HEK293 (cell line): ENCODE measurements around the gene PRR22.

ENCODE experiments used
- CTCF ChIA-PET: fragments of 350-600 bp; formaldehyde crosslinking; extraction: SDS; loops from one replicate; lab custom pipeline; 2021; ENCODE audit warnings: antibody characterized with exemption; lab: Yijun Ruan, JAX
- POLR2A ChIA-PET: fragments of 300-600 bp; formaldehyde crosslinking; extraction: SDS; loops from one replicate; lab custom pipeline; 2020; ENCODE audit warnings: antibody characterized with exemption, inconsistent platforms; lab: Yijun Ruan, JAX
- H3K27ac ChIP-seq: fragments of 200-500 bp; sonication (Bioruptor generic); 2 replicates; pipeline ENCODE4 v1.5.1; 2014; ENCODE audit warnings: low read depth, low read length, control low read depth, inconsistent platforms; ENCODE audit errors: extremely low read depth
- H3K36me3 ChIP-seq, 2 experiments: fragments of 200-500 bp in 1 of 2; sonication (Bioruptor generic) in 1 of 2; 1 replicate in 1 of 2; 2 replicates in 1 of 2; pipeline ENCODE4 v1.5.1; 2014 to 2017; ENCODE audit warnings: inconsistent platforms in 2 of 2, low read length in 2 of 2; ENCODE audit not compliant: control insufficient read depth in 2 of 2, insufficient read depth in 1 of 2
- H3K4me1 ChIP-seq: fragments of 200-500 bp; sonication (Bioruptor generic); 2 replicates; pipeline ENCODE4 v1.5.1; 2014; ENCODE audit warnings: mild to moderate bottlenecking, low read length, inconsistent platforms; ENCODE audit not compliant: control insufficient read depth, insufficient read depth
- H3K4me3 ChIP-seq: 2 replicates; pipeline ENCODE4 v1.5.1; 2011; ENCODE audit warnings: low read depth, mild to moderate bottlenecking, control low read depth, low read length, moderate library complexity
- H3K9me3 ChIP-seq: fragments of 200-500 bp; sonication (Bioruptor generic); 2 replicates; pipeline ENCODE4 v1.5.1; 2014; ENCODE audit warnings: low read depth, low read length, inconsistent platforms; ENCODE audit not compliant: control insufficient read depth, insufficient read depth
- GLIS1 ChIP-seq: fragments of 450-650 bp; formaldehyde crosslinking; IDR thresholded peaks from 2 replicates; pipeline ENCODE4 v1.5.1; 2016; ENCODE audit warnings: missing biosample characterization, missing genetic modification characterization
- KLF8 ChIP-seq: fragments of 450-650 bp; formaldehyde crosslinking; IDR thresholded peaks from 2 replicates; pipeline ENCODE4 v1.5.1; 2016; ENCODE audit warnings: missing biosample characterization, missing genetic modification characterization
- MEIS1 ChIP-seq: sonication (generic); formaldehyde crosslinking; IDR thresholded peaks from 2 replicates; pipeline ENCODE4 v1.8.1; 2022; ENCODE audit warnings: missing genetic modification reagents, mild to moderate bottlenecking, borderline replicate concordance
- PRDM1 ChIP-seq: fragments of 450-650 bp; formaldehyde crosslinking; IDR thresholded peaks from 2 replicates; pipeline ENCODE4; 2016; ENCODE audit warnings: missing biosample characterization, missing genetic modification characterization
- RBAK ChIP-seq: fragments of 450-650 bp; formaldehyde crosslinking; IDR thresholded peaks from 2 replicates; pipeline ENCODE4 v1.5.1; 2016; ENCODE audit warnings: missing biosample characterization, missing genetic modification characterization
- ZBTB7A ChIP-seq: fragments of 450-650 bp; formaldehyde crosslinking; IDR thresholded peaks from 2 replicates; pipeline ENCODE4 v1.5.1; 2016; ENCODE audit warnings: low read depth, missing biosample characterization, missing genetic modification characterization
- ZEB2 ChIP-seq: fragments of 450-650 bp; formaldehyde crosslinking; IDR thresholded peaks from 2 replicates; pipeline ENCODE4 v1.5.1; 2016; ENCODE audit warnings: missing biosample characterization, missing genetic modification characterization
- ZFP37 ChIP-seq: fragments of 450-650 bp; formaldehyde crosslinking; IDR thresholded peaks from 2 replicates; pipeline ENCODE4 v1.5.1; 2016; ENCODE audit warnings: missing biosample characterization, missing genetic modification characterization
- ZNF146 ChIP-seq: fragments of 450-650 bp; formaldehyde crosslinking; IDR thresholded peaks from 2 replicates; pipeline ENCODE4 v1.5.1; 2016; ENCODE audit warnings: missing biosample characterization, missing genetic modification characterization
- ZNF214 ChIP-seq: fragments of 450-650 bp; formaldehyde crosslinking; IDR thresholded peaks from 2 replicates; pipeline ENCODE4 v1.5.1; 2017; ENCODE audit warnings: missing biosample characterization, mild to moderate bottlenecking, missing genetic modification characterization, borderline replicate concordance
- ZNF223 ChIP-seq: fragments of 450-650 bp; formaldehyde crosslinking; IDR thresholded peaks from 2 replicates; pipeline ENCODE4 v1.5.1; 2016; ENCODE audit warnings: missing biosample characterization, missing genetic modification characterization
- ZNF561 ChIP-seq: fragments of 450-650 bp; IDR thresholded peaks from 2 replicates; pipeline ENCODE4 v1.5.1; 2018; ENCODE audit warnings: missing biosample characterization, missing genetic modification characterization, borderline replicate concordance
- ZNF768 ChIP-seq: fragments of 450-650 bp; formaldehyde crosslinking; IDR thresholded peaks from 2 replicates; pipeline ENCODE4 v1.5.1; 2018; ENCODE audit warnings: missing biosample characterization, mild to moderate bottlenecking, missing genetic modification characterization
- ZNF777 ChIP-seq: fragments of 450-650 bp; formaldehyde crosslinking; IDR thresholded peaks from 2 replicates; pipeline ENCODE4 v1.5.1; 2017; ENCODE audit warnings: missing biosample characterization, missing genetic modification characterization, borderline replicate concordance
- TF ChIP-seq, protein P1 (sequence below): fragments of 450-650 bp; formaldehyde crosslinking; IDR thresholded peaks from 2 replicates; pipeline ENCODE4 v1.5.1; 2016; ENCODE audit warnings: missing biosample characterization, missing genetic modification characterization
- TF ChIP-seq, protein P2 (sequence below): fragments of 450-650 bp; formaldehyde crosslinking; IDR thresholded peaks from 2 replicates; pipeline ENCODE4 v1.5.1; 2016; ENCODE audit warnings: missing biosample characterization, missing genetic modification characterization
- TF ChIP-seq, protein P3 (sequence below): fragments of 450-650 bp; formaldehyde crosslinking; IDR thresholded peaks from 2 replicates; pipeline ENCODE4 v1.5.1; 2016; ENCODE audit warnings: missing biosample characterization, missing genetic modification characterization, borderline replicate concordance
- TF ChIP-seq, protein P4 (sequence below): fragments of 450-650 bp; formaldehyde crosslinking; IDR thresholded peaks from 2 replicates; pipeline ENCODE4 v1.5.1; 2016; ENCODE audit warnings: missing biosample characterization, missing genetic modification characterization
- TF ChIP-seq, protein P5 (sequence below): fragments of 450-650 bp; formaldehyde crosslinking; conservative IDR thresholded peaks from 2 replicates; pipeline ENCODE4 v1.5.1; 2016; ENCODE audit warnings: low read depth, missing biosample characterization, missing genetic modification characterization

Gene PRR22

DNA sequence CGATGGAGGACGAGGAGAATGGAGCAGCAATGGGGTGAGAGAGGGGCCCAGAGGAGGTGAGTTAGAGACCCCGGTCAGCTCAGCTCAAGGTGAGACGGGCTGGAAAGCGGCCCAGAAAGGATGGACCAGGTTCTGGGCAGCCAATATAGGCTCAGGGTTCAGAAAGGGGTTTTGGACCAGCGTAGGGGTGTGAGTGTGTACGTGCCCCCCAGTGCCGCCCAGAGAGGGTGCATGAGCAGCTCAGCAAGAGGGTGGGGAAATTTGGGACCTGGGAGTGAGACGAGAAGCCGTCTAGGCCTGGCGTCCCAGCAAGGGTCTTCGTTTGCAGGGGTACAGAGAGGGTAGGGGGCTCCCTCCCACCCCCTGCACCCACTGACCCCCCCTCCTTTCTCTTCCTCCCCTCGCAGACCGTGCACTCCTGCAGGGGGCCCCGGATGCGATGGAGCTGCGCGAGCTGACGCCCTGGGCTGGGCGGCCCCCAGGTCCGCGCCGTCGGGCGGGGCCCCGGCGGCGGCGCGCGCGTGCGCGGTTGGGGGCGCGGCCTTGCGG, 42.9 kb upstream of the PRR22 start:
- POLR2A ChIA-PET: interaction anchor here (0.5 to 2.6 kb wide), 10 partner anchors 15 to 151 kb away, joined by 3 to 35 read pairs (median 4); partner anchors contain the start of genes NDUFA11, NRTN, RANBP3 and RPL36
- H3K9me3 ChIP-seq: no peaks in the 10 kb centered on the region
- CTCF ChIA-PET: interaction anchor here (0.6 to 3.2 kb wide), 3 partner anchors 21 to 105 kb away, joined by 3 to 27 read pairs (median 6); partner anchors contain the start of gene NRTN
- H3K4me1 ChIP-seq: peaks cover 6% of the 10 kb centered on the region
- H3K36me3 ChIP-seq: no peaks in the 10 kb centered on the region
- peak overlapping the region; percentile 59; the same call in 1 of the 2 replicates for H3K27ac ChIP-seq
- 0 out of 2 replicates have a peak, but pooled peaks have one; percentile 32 for TF ChIP-seq ZBTB7A
- TF ChIP-seq ZNF146 (tag by site-specific recombination): no peak
- no peak for TF ChIP-seq ZNF561
- TF ChIP-seq, protein P1, sequence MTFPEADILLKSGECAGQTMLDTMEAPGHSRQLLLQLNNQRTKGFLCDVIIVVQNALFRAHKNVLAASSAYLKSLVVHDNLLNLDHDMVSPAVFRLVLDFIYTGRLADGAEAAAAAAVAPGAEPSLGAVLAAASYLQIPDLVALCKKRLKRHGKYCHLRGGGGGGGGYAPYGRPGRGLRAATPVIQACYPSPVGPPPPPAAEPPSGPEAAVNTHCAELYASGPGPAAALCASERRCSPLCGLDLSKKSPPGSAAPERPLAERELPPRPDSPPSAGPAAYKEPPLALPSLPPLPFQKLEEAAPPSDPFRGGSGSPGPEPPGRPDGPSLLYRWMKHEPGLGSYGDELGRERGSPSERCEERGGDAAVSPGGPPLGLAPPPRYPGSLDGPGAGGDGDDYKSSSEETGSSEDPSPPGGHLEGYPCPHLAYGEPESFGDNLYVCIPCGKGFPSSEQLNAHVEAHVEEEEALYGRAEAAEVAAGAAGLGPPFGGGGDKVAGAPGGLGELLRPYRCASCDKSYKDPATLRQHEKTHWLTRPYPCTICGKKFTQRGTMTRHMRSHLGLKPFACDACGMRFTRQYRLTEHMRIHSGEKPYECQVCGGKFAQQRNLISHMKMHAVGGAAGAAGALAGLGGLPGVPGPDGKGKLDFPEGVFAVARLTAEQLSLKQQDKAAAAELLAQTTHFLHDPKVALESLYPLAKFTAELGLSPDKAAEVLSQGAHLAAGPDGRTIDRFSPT (tag by site-specific recombination): peak; percentile 17; the same call in 1 of the 2 replicates
- no peak for TF ChIP-seq KLF8 (tag by site-specific recombination)
- 0 out of 2 replicates have a peak, but pooled peaks have one; percentile 66 for TF ChIP-seq ZNF768
- TF ChIP-seq, protein P2, sequence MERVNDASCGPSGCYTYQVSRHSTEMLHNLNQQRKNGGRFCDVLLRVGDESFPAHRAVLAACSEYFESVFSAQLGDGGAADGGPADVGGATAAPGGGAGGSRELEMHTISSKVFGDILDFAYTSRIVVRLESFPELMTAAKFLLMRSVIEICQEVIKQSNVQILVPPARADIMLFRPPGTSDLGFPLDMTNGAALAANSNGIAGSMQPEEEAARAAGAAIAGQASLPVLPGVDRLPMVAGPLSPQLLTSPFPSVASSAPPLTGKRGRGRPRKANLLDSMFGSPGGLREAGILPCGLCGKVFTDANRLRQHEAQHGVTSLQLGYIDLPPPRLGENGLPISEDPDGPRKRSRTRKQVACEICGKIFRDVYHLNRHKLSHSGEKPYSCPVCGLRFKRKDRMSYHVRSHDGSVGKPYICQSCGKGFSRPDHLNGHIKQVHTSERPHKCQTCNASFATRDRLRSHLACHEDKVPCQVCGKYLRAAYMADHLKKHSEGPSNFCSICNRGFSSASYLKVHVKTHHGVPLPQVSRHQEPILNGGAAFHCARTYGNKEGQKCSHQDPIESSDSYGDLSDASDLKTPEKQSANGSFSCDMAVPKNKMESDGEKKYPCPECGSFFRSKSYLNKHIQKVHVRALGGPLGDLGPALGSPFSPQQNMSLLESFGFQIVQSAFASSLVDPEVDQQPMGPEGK (tag by site-specific recombination): peak; percentile 23; the same call in 1 of the 2 replicates
- TF ChIP-seq ZNF214 (tag by site-specific recombination): no peak
- 0 out of 2 replicates have a peak, but pooled peaks have one; percentile 44 for TF ChIP-seq ZNF223 (tag by site-specific recombination)
- TF ChIP-seq RBAK (tag by site-specific recombination): no peak
- TF ChIP-seq, protein P3, sequence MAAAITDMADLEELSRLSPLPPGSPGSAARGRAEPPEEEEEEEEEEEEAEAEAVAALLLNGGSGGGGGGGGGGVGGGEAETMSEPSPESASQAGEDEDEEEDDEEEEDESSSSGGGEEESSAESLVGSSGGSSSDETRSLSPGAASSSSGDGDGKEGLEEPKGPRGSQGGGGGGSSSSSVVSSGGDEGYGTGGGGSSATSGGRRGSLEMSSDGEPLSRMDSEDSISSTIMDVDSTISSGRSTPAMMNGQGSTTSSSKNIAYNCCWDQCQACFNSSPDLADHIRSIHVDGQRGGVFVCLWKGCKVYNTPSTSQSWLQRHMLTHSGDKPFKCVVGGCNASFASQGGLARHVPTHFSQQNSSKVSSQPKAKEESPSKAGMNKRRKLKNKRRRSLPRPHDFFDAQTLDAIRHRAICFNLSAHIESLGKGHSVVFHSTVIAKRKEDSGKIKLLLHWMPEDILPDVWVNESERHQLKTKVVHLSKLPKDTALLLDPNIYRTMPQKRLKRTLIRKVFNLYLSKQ (tag by site-specific recombination): no peak
- TF ChIP-seq GLIS1 (tag by site-specific recombination): peak; percentile 11; the same call in 1 of the 2 replicates
- TF ChIP-seq ZNF777 (tag by site-specific recombination): 0 out of 2 replicates have a peak, but pooled peaks have one; percentile 16
- H3K4me3 ChIP-seq: no peak overlapping the region

DNA sequence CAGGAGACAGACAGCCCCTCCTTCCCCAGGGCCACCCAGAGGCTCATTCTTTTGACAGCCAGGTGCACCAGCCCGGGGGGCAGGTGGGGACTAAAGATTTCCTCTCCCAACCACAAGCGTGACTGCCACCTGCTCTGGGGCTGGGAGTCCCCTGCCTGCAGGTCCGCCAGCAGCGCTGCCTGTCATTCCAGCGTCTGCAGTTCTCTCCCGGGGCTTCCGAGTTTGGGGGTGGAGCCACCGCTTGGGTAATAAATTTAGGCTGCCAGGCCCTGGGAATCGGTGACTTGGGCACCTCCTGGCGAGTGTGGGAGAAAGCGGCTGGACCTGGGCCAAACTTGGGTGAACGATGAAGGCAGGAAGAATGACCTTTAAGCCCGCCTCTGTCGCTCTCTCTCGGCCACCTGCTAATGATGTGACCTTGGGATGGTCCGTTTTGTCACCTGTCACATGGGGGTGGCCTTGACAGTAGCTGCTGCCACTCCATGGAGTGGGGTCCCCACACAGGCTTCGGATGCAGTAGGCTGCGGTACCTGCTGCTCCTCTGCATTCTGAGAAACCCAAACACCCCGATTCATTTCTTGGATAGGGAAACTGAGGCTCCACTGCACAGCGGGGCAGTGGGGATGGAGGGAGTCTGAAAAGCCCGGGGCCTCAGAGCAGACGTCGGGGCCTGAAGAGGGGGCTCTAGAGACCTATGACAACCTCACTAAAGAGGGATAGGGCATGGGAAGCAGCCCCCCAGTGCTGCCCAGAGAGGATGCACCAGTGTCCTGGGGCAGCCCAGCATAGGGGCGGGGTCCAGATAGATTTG, 42.2 kb upstream of the PRR22 start:
- CTCF ChIA-PET: interaction anchor here (0.6 to 3.2 kb wide), 3 partner anchors 20 to 106 kb away, joined by 3 to 27 read pairs (median 6); partner anchors contain the start of gene NRTN
- Histone ChIP-seq H3K9me3 (no peaks in the 10 kb centered on the region), H3K4me3 (no peak overlapping the region; the same call in 1 of the 2 replicates), H3K36me3 (no peaks in the 10 kb centered on the region), H3K4me1 (peaks cover 6% of the 10 kb centered on the region), H3K27ac (no peak overlapping the region)
- POLR2A ChIA-PET: interaction anchor here (1.8 to 2.6 kb wide), 2 partner anchors 23 to 77 kb away, joined by 10 to 35 read pairs; partner anchors contain the start of genes NDUFA11, NRTN and VMAC
- TF ChIP-seq ZEB2 (peak; percentile 73), MEIS1 (CRISPR knock-in tag) (peak; percentile 88; the same call in 1 of the 2 replicates), ZFP37 (tag by site-specific recombination) (no peak), PRDM1 (tag by site-specific recombination) (peak; percentile 40; the same call in 1 of the 2 replicates)
- TF ChIP-seq, protein P4, sequence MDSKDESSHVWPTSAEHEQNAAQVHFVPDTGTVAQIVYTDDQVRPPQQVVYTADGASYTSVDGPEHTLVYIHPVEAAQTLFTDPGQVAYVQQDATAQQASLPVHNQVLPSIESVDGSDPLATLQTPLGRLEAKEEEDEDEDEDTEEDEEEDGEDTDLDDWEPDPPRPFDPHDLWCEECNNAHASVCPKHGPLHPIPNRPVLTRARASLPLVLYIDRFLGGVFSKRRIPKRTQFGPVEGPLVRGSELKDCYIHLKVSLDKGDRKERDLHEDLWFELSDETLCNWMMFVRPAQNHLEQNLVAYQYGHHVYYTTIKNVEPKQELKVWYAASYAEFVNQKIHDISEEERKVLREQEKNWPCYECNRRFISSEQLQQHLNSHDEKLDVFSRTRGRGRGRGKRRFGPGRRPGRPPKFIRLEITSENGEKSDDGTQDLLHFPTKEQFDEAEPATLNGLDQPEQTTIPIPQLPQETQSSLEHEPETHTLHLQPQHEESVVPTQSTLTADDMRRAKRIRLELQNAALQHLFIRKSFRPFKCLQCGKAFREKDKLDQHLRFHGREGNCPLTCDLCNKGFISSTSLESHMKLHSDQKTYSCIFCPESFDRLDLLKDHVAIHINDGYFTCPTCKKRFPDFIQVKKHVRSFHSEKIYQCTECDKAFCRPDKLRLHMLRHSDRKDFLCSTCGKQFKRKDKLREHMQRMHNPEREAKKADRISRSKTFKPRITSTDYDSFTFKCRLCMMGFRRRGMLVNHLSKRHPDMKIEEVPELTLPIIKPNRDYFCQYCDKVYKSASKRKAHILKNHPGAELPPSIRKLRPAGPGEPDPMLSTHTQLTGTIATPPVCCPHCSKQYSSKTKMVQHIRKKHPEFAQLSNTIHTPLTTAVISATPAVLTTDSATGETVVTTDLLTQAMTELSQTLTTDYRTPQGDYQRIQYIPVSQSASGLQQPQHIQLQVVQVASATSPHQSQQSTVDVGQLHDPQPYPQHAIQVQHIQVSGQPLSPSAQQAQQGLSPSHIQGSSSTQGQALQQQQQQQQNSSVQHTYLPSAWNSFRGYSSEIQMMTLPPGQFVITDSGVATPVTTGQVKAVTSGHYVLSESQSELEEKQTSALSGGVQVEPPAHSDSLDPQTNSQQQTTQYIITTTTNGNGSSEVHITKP (tag by site-specific recombination): peak; percentile 66
- TF ChIP-seq, protein P5, sequence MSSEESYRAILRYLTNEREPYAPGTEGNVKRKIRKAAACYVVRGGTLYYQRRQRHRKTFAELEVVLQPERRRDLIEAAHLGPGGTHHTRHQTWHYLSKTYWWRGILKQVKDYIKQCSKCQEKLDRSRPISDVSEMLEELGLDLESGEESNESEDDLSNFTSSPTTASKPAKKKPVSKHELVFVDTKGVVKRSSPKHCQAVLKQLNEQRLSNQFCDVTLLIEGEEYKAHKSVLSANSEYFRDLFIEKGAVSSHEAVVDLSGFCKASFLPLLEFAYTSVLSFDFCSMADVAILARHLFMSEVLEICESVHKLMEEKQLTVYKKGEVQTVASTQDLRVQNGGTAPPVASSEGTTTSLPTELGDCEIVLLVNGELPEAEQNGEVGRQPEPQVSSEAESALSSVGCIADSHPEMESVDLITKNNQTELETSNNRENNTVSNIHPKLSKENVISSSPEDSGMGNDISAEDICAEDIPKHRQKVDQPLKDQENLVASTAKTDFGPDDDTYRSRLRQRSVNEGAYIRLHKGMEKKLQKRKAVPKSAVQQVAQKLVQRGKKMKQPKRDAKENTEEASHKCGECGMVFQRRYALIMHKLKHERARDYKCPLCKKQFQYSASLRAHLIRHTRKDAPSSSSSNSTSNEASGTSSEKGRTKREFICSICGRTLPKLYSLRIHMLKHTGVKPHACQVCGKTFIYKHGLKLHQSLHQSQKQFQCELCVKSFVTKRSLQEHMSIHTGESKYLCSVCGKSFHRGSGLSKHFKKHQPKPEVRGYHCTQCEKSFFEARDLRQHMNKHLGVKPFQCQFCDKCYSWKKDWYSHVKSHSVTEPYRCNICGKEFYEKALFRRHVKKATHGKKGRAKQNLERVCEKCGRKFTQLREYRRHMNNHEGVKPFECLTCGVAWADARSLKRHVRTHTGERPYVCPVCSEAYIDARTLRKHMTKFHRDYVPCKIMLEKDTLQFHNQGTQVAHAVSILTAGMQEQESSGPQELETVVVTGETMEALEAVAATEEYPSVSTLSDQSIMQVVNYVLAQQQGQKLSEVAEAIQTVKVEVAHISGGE: no peak
